ENCODE measurements around the gene OTUB2. TPM values are rescaled to one million over a fixed set of nuclear protein-coding genes. Genes with fewer than 3 reads are reported as not detected.

The OTUB2 gene
- total RNA-seq, 2 experiments from 2014 or later: 0.28 to 0.84 TPM

- H4K20me1 ChIP-seq (ENCODE audit: insufficient read depth, low read length): no peaks in the 10 kb centered on the region
- ChIA-PET POLR2A (interaction anchor here (0.8 to 1.0 kb wide), 2 partner anchors 17 to 72 kb away, joined by 3 to 5 read pairs; partner anchors contain the start of gene ASB2), CTCF (ENCODE audit: unreplicated experiment) (interaction anchor here (0.6 kb wide), 1 partner anchor 53 kb away, joined by 3 read pairs; no protein-coding TSS in a partner anchor)
- H2AFZ ChIP-seq (ENCODE audit: low read length): no peak overlapping the region
- no peaks in the 10 kb centered on the region for H3K79me2 ChIP-seq (ENCODE audit: insufficient read depth, low read depth, low read length)
- no peak overlapping the region for H3K4me3 ChIP-seq (ENCODE audit: low read depth, low read length, poor library complexity, severe bottlenecking)
- H3K9me2 ChIP-seq (ENCODE audit: insufficient read depth, low read length): no peaks in the 10 kb centered on the region
- H3K9me3 ChIP-seq (ENCODE audit: low read length): no peaks in the 10 kb centered on the region
- peaks cover 8% of the 10 kb centered on the region for H3K4me1 ChIP-seq (ENCODE audit: insufficient read depth, low read length, poor library complexity, severe bottlenecking)
- TF ChIP-seq CTCF (conservative IDR thresholded peaks at IDR 0.05; ENCODE audit: low read length) (no peak), EZH2phosphoT487 (IDR thresholded peaks at IDR 0.05; ENCODE audit: borderline replicate concordance, low read depth, low read length) (no peak)
- no TSS peak for BruUV-seq (replicated peaks)
- H3K4me2 ChIP-seq (ENCODE audit: low read length): no peak overlapping the region
- H3K36me3 ChIP-seq (ENCODE audit: insufficient read depth, low read length): no peaks in the 10 kb centered on the region
- intact Hi-C loops (cut with micrococcal nuclease; ENCODE audit: unreplicated experiment): no loop called here
- DNase-seq (ENCODE audit: low spot score): no peak
- H3K27ac ChIP-seq (ENCODE audit: low read depth, low read length, poor library complexity, severe bottlenecking): no peak overlapping the region
These were observed 32.8 kb upstream of the OTUB2 start for GRCh38 chr14:93993382-93993781.

- Histone ChIP-seq H3K36me3 (ENCODE audit: insufficient read depth, low read length) (no peaks in the 10 kb centered on the region), H3K27ac (ENCODE audit: low read depth, low read length, poor library complexity, severe bottlenecking) (no peak overlapping the region), H3K4me3 (ENCODE audit: low read depth, low read length, poor library complexity, severe bottlenecking) (no peak overlapping the region), H4K20me1 (ENCODE audit: insufficient read depth, low read length) (no peaks in the 10 kb centered on the region), H3K9me2 (ENCODE audit: insufficient read depth, low read length) (no peaks in the 10 kb centered on the region), H3K9me3 (ENCODE audit: low read length) (no peaks in the 10 kb centered on the region), H3K79me2 (ENCODE audit: insufficient read depth, low read depth, low read length) (no peaks in the 10 kb centered on the region), H3K4me1 (ENCODE audit: insufficient read depth, low read length, poor library complexity, severe bottlenecking) (peaks cover 5% of the 10 kb centered on the region), H3K4me2 (ENCODE audit: low read length) (no peak overlapping the region), H2AFZ (ENCODE audit: low read length) (no peak overlapping the region)
- BruUV-seq (replicated peaks): no TSS peak
- TF ChIP-seq CTCF (conservative IDR thresholded peaks at IDR 0.05; ENCODE audit: low read length): no peak
- CTCF ChIA-PET (ENCODE audit: unreplicated experiment): interaction anchor here (0.6 kb wide), 1 partner anchor 8 kb away, joined by 3 read pairs; no protein-coding TSS in a partner anchor
- POLR2A ChIA-PET: no interaction called here
- intact Hi-C loops (cut with micrococcal nuclease; ENCODE audit: unreplicated experiment): no loop called here
- DNase-seq (ENCODE audit: low spot score): no peak
These were observed 31.0 kb upstream of the OTUB2 start for GRCh38 chr14:93994919-93995682.

- no peak overlapping the region for H3K4me2 ChIP-seq (ENCODE audit: low read length)
- no peak overlapping the region for H3K4me3 ChIP-seq (ENCODE audit: low read depth, low read length, poor library complexity, severe bottlenecking)
- H2AFZ ChIP-seq (ENCODE audit: low read length): no peak overlapping the region
- TF ChIP-seq EZH2phosphoT487 (IDR thresholded peaks at IDR 0.05; ENCODE audit: borderline replicate concordance, low read depth, low read length) (no peak), CTCF (conservative IDR thresholded peaks at IDR 0.05; ENCODE audit: low read length) (no peak)
- no peaks in the 10 kb centered on the region for H3K9me2 ChIP-seq (ENCODE audit: insufficient read depth, low read length)
- ChIA-PET CTCF (ENCODE audit: unreplicated experiment) (no interaction called here), POLR2A (interaction anchor here (0.6 to 1.1 kb wide), 2 partner anchors 17 to 821 kb away, joined by 3 to 4 read pairs; no protein-coding TSS in a partner anchor)
- DNase-seq (ENCODE audit: low spot score): no peak
- no TSS peak for BruUV-seq (replicated peaks)
- intact Hi-C loops (cut with micrococcal nuclease; ENCODE audit: unreplicated experiment): no loop called here
- no peaks in the 10 kb centered on the region for H4K20me1 ChIP-seq (ENCODE audit: insufficient read depth, low read length)
- H3K27ac ChIP-seq (ENCODE audit: low read depth, low read length, poor library complexity, severe bottlenecking): no peak overlapping the region
- H3K36me3 ChIP-seq (ENCODE audit: insufficient read depth, low read length): no peaks in the 10 kb centered on the region
- no peaks in the 10 kb centered on the region for H3K9me3 ChIP-seq (ENCODE audit: low read length)
- H3K4me1 ChIP-seq (ENCODE audit: insufficient read depth, low read length, poor library complexity, severe bottlenecking): peaks cover 4% of the 10 kb centered on the region
- no peaks in the 10 kb centered on the region for H3K79me2 ChIP-seq (ENCODE audit: insufficient read depth, low read depth, low read length)
These were observed 29.9 kb upstream of the OTUB2 start for GRCh38 chr14:93996130-93996695.
